HepG2 (cell line): ENCODE data around the gene AGAP1. TPM values are rescaled to one million over a fixed set of nuclear protein-coding genes. Genes with fewer than 3 reads are reported as not detected.

ENCODE experiments used
- ATAC-seq: fragments of 200-7000 bp; cut with Tn5 transposase; 3 replicates; pipeline ENCODE4 v1.9.1; 2020; ENCODE audit warnings: mild to moderate bottlenecking, moderate library complexity
- BruUV-seq: library from RNA; stranded (reverse); fragments of 400-500 nt; replicated peaks from 2 replicates; lab custom pipeline; 2021; lab: Mats Ljungman, UMichigan
- CTCF ChIA-PET: fragments of 300-600 bp; formaldehyde crosslinking; extraction: SDS; loops from one replicate; lab custom pipeline; 2021; ENCODE audit warnings: low total read pairs, inconsistent platforms, low intra/inter-chr PET ratio; lab: Yijun Ruan, JAX
- POLR2A ChIA-PET: fragments of 350-600 bp; sonication (Branson Sonifier 250); formaldehyde crosslinking; loops from one replicate; lab custom pipeline; 2020; ENCODE audit warnings: antibody characterized with exemption, inconsistent platforms; lab: Yijun Ruan, JAX
- DNase-seq: peaks from one replicate; pipeline ENCODE4 v3.0.0-alpha.2; 2015; ENCODE audit warnings: low spot score
- FAIRE-seq: peaks from 3 replicates; lab custom pipeline; 2011; peaks lifted over from hg19 to GRCh38; lab: Jason Lieb, UNC
- H2AFZ ChIP-seq: one replicate; pipeline ENCODE4 v1.6.1; 2011; ENCODE audit warnings: low read length, inconsistent platforms
- H3K27ac ChIP-seq: fragments of 300-600 bp; 3 replicates; pipeline ENCODE4 v1.8.0; 2011; ENCODE audit warnings: mixed run types, mild to moderate bottlenecking, mixed read lengths, low read length, inconsistent platforms; ENCODE audit not compliant: insufficient read depth; ENCODE audit errors: extremely low read length
- H3K27me3 ChIP-seq, 2 experiments: fragments of 200-600 bp in 1 of 2; 2 replicates in 1 of 2; 3 replicates in 1 of 2; pipeline versions ENCODE4 v1.6.0 to v1.8.0; 2011; ENCODE audit warnings: low read length in 2 of 2, mild to moderate bottlenecking in 2 of 2, moderate library complexity in 2 of 2, inconsistent platforms in 1 of 2; ENCODE audit not compliant: insufficient read depth in 2 of 2, control insufficient read depth in 1 of 2
- H3K36me3 ChIP-seq, 2 experiments: fragments of 200-600 bp in 1 of 2; replicated peaks in 1 of 2; 2 replicates in 1 of 2; 3 replicates in 1 of 2; pipeline versions ENCODE4 v1.5.1 to v1.8.0; 2011; ENCODE audit warnings: low read length in 2 of 2, inconsistent platforms in 1 of 2; ENCODE audit not compliant: insufficient read depth in 2 of 2, control insufficient read depth in 1 of 2
- H3K4me1 ChIP-seq: 2 replicates; pipeline ENCODE4 v1.5.1; 2012; ENCODE audit warnings: low read length, inconsistent platforms; ENCODE audit not compliant: insufficient read depth
- H3K4me2 ChIP-seq: 2 replicates; pipeline ENCODE4 v1.6.0; 2011; ENCODE audit warnings: low read depth, low read length, inconsistent platforms
- H3K4me3 ChIP-seq, 3 experiments: fragments of 200-600 bp in 1 of 3; sonication (generic), shearing (Covaris generic) in 1 of 3; replicated peaks in 1 of 3; 2 replicates each; pipeline ENCODE4 v1.5.1; 2011 to 2016; ENCODE audit warnings: low read length in 3 of 3, inconsistent platforms in 2 of 3, low read depth in 2 of 3, mild to moderate bottlenecking in 2 of 3, control low read depth in 1 of 3, mixed read lengths in 1 of 3; ENCODE audit not compliant: insufficient read depth in 1 of 3
- H3K79me2 ChIP-seq: one replicate; pipeline ENCODE4 v1.6.1; 2011; ENCODE audit warnings: low read length, inconsistent platforms; ENCODE audit not compliant: insufficient read depth
- H3K9ac ChIP-seq: 2 replicates; pipeline ENCODE4 v1.6.0; 2011; ENCODE audit warnings: mild to moderate bottlenecking, low read depth, low read length, inconsistent platforms; ENCODE audit not compliant: insufficient read depth
- H3K9me3 ChIP-seq: 2 replicates; pipeline ENCODE4 v1.5.1; 2012; ENCODE audit warnings: mild to moderate bottlenecking, low read length
- H4K20me1 ChIP-seq: 2 replicates; pipeline ENCODE4 v1.6.0; 2011; ENCODE audit warnings: inconsistent platforms, mild to moderate bottlenecking, low read length, moderate library complexity; ENCODE audit not compliant: insufficient read depth
- AGO2 ChIP-seq: fragments of 200-400 bp; formaldehyde crosslinking; optimal IDR thresholded peaks from 2 replicates; pipeline ENCODE3; 2017; ENCODE audit warnings: mild to moderate bottlenecking, low read depth, low read length, moderate library complexity
- CHD4 ChIP-seq: fragments of 200-600 bp; sonication (generic); IDR thresholded peaks from 2 replicates; pipeline ENCODE4 v1.7.0; 2017; ENCODE audit warnings: mild to moderate bottlenecking, low read length, borderline replicate concordance
- MLLT10 ChIP-seq: sonication (generic); formaldehyde crosslinking; IDR thresholded peaks from 2 replicates; pipeline ENCODE4 v1.4.0; 2020; ENCODE audit warnings: missing genetic modification reagents
- NFYB ChIP-seq: sonication (generic); formaldehyde crosslinking; IDR thresholded peaks from 2 replicates; pipeline ENCODE4 v1.4.0; 2020; ENCODE audit warnings: missing genetic modification reagents
- NFYC ChIP-seq: IDR thresholded peaks from 2 replicates; pipeline ENCODE4 v1.6.1; 2016; ENCODE audit warnings: missing genetic modification reagents, missing compliant biosample characterization
- RBM22 ChIP-seq: fragments of 200-400 bp; formaldehyde crosslinking; optimal IDR thresholded peaks from 2 replicates; pipeline ENCODE3; 2017; ENCODE audit warnings: mild to moderate bottlenecking, low read length, moderate library complexity
- SRF ChIP-seq: IDR thresholded peaks from 2 replicates; pipeline ENCODE4 v1.6.1; 2011; ENCODE audit warnings: mild to moderate bottlenecking, low read depth, low read length, moderate library complexity
- ZNF225 ChIP-seq: sonication (generic); formaldehyde crosslinking; IDR thresholded peaks from 2 replicates; pipeline ENCODE4 v1.4.0; 2020; ENCODE audit warnings: mild to moderate bottlenecking, missing genetic modification reagents
- ZNF746 ChIP-seq: sonication (generic); formaldehyde crosslinking; IDR thresholded peaks from 2 replicates; pipeline ENCODE4 v1.8.0; 2022; ENCODE audit warnings: mild to moderate bottlenecking, missing genetic modification reagents
- WGBS: methylation state at CpG from one replicate; pipeline ENCODE4 v1.1.6; 2017; ENCODE audit warnings: low lambda C conversion rate; 5-methylcytosine and 5-hydroxymethylcytosine counted together
- in situ Hi-C: cut with HindIII; loops from 2 replicates; pipeline ENCODE4 v1.10.0; 2017; ENCODE audit warnings: low pct_unique_long_range_greater_than_20kb; ENCODE audit not compliant: extremely low pct_ligation_motif_present
- intact Hi-C: fragments of 100-400 bp; cut with micrococcal nuclease; formaldehyde crosslinking; loops from one replicate; pipeline ENCODE4 v1.10.0; 2022; ENCODE audit not compliant: unreplicated experiment
- polyA plus RNA-seq, 8 experiments: library from polyadenylated mRNA; depleted of rRNA in 3 of 8; stranded (reverse) in 7 of 8; unstranded in 1 of 8; fragments of >200 nt; fragmentation: Illumina TruSeq in 4 of 8; extraction: Trizol in 4 of 8; gene quantifications; 2 replicates each; pipeline versions ENCODE4 v1.2.1 to v1.2.3, GENCODE V29; 2011 to 2016; ENCODE audit warnings: low read depth in 4 of 8, missing spikeins in 1 of 8, mixed read lengths in 1 of 8; ENCODE audit not compliant: insufficient read depth in 1 of 8
- total RNA-seq, 5 experiments: library from RNA; depleted of rRNA; stranded (reverse); fragments of >200 nt; fragmentation: Illumina TruSeq; extraction: Trizol; gene quantifications; 2 replicates each; pipeline ENCODE4 v1.2.3, GENCODE V29; 2016; ENCODE audit warnings: low read depth in 1 of 5

Gene AGAP1
- total and polyA plus RNA-seq, 2 of the 13 experiments (the other 11 are each of a cell fraction or from before 2014, with no cell fraction given), result 21.2 to 32.7 TPM

GRCh38 chr2:235770909-235771820 is 277.3 kb downstream of the AGAP1 start:
- H3K9ac ChIP-seq, result no peak overlapping the region
- ATAC-seq (no peak), DNase-seq (no peak), FAIRE-seq (no peak)
- no peaks in the 10 kb centered on the region for H3K79me2 ChIP-seq
- H3K4me2 ChIP-seq, result no peak overlapping the region
- no peak overlapping the region for H2AFZ ChIP-seq
- BruUV-seq, result no TSS peak
- H3K4me1 ChIP-seq, result peaks cover 12% of the 10 kb centered on the region; the same call in 1 of the 2 replicates
- no peaks in the 10 kb centered on the region for H3K9me3 ChIP-seq
- intact Hi-C loops (no loop called here), in situ Hi-C loops (no loop called here)
- no peak overlapping the region for H3K4me3 ChIP-seq
- no peak overlapping the region for H3K27ac ChIP-seq
- peaks cover 4 to 6% of the 10 kb centered on the region in 2 experiments; a peak in 3 of 5 replicates for H3K36me3 ChIP-seq
- no peaks in the 10 kb centered on the region for H4K20me1 ChIP-seq
- CTCF ChIA-PET, result no interaction called here
- TF ChIP-seq SRF, result no peak
- no peak for TF ChIP-seq ZNF225 (CRISPR knock-in tag)
- TF ChIP-seq ZNF746 (CRISPR knock-in tag), result no peak
- TF ChIP-seq AGO2, result peak; percentile 52
- no peak for TF ChIP-seq MLLT10
- TF ChIP-seq RBM22, result peak; percentile 34
- POLR2A ChIA-PET, result no interaction called here
- 96% methylated on average over 19 of the region's 23 CpGs for WGBS
- no peaks in the 10 kb centered on the region for H3K27me3 ChIP-seq

- no TSS peak for BruUV-seq
- POLR2A ChIA-PET, result no interaction called here
- in situ Hi-C loops, result no loop called here
- FAIRE-seq, result no peak
- TF ChIP-seq NFYB (peak; percentile 42; the same call in 1 of the 2 replicates), NFYC (CRISPR knock-in tag) (peak; percentile 25; the same call in 1 of the 2 replicates), CHD4 (no peak)
- TF ChIP-seq, all 625 proteins: peak for 2
- Histone ChIP-seq H3K9me3 (no peaks in the 10 kb centered on the region), H3K27ac (no peak overlapping the region), H4K20me1 (no peaks in the 10 kb centered on the region), H2AFZ (no peak overlapping the region), H3K4me2 (no peak overlapping the region), H3K79me2 (no peaks in the 10 kb centered on the region), H3K4me1 (peaks cover 12% of the 10 kb centered on the region; the same call in 1 of the 2 replicates), H3K9ac (no peak overlapping the region), H3K36me3 (peaks cover 2 to 6% of the 10 kb centered on the region in 2 experiments; a peak in 3 of 5 replicates), H3K27me3 (no peaks in the 10 kb centered on the region), H3K4me3 (no peak overlapping the region)
- CTCF ChIA-PET, result no interaction called here
- DNase-seq (peak; percentile 27), ATAC-seq (peak; percentile 66)
- 94% methylated on average over 9 of the region's 9 CpGs for WGBS
- intact Hi-C loops, result no loop called here
Observed at GRCh38 chr2:235773188-235773928, 279.5 kb downstream of the AGAP1 start.
